Uterine smooth muscle cell (primary cell): Measurements from ENCODE around the gene METAP1. TPM values are rescaled to one million over a fixed set of nuclear protein-coding genes. Genes with fewer than 3 reads are reported as not detected.

ENCODE experiments used
- total RNA-seq: library from RNA; depleted of rRNA; stranded (reverse); fragments of >200 nt; gene quantifications from 2 replicates; pipeline ENCODE4 v1.2.3, GENCODE V29; 2014

Gene METAP1
- total RNA-seq: 31.7 and 45.7 TPM in 2 replicates

DNA sequence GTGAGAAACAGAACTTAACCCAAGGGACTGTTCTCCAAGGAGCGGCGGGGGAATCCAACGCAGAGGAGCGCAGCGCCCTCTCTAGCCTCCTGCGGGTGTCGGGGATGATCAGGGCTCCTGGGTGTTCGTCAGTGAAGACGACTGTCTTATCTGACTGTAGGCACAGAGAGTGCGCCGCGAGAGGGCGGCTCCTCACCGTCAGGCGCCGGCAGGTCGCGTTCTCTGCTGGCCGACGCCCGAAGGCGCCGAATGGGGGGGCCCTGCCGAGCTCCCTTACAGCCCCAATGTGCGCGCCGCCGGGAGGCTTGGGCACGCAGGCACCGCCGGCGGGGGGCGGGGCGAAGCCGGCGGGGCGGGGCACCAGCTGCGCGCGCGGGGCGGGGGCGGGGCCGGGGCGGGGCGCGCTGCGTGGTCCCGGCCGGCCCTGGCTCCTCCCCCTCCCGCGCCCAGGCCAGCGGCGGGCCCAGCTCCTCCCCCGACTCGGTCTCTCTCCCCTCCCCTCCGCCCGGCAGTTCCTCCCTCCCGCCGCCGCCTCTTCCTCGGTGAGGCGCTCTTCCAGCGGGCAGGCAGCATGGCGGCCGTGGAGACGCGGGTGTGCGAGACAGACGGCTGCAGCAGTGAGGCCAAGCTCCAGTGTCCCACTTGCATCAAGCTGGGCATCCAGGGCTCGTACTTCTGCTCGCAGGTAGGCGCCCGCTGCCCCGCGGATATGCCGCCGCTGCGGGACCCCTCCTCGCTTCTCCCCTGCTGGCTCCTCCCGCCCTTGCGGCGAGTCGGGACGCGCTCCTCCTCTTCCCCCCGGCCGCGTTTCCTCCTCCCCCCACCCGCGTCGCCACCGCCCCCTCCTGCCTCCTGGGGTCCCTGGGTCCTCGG is at the start of gene METAP1:
Gene METAP1 (plus strand): TSS at position 539 of the 873 bp plus-strand sequence. CDS start 33 bp downstream, at position 572.

GRCh38 chr4:99088481-99089365 is 93.2 kb downstream of the METAP1 start, which contains the start of gene ADH5:
ADH5 (minus strand) TSS chr4:99088788; CDS start chr4:99088700, 88 bp downstream.

Other genes with a start within 250 kb of the METAP1 start
- 227 and 431 TPM in 2 replicates for gene EIF4E, start 66.6 kb upstream of the METAP1 start, total RNA-seq
- 264 and 294 TPM in 2 replicates for gene ADH5, start 93.1 kb downstream of the METAP1 start, total RNA-seq
- not detected in 2 replicates for gene ADH4, start 148.6 kb downstream of the METAP1 start, total RNA-seq
- gene ADH6, start 223.5 kb downstream of the METAP1 start, total RNA-seq: under 0.01 TPM in 1 of 2 replicates, not detected in the other